ENCODE results near the gene IRF2.
"Not testable (repeated sequence)": the region's sequence is repeated elsewhere in the genome, so short reads cannot be mapped to it uniquely, and the experiment has no call there.

IRF2 gene

GRCh38 chr4:184385705-184386141 is 88.6 kb downstream of the IRF2 start:
- no peak for DNase-seq

DNA sequence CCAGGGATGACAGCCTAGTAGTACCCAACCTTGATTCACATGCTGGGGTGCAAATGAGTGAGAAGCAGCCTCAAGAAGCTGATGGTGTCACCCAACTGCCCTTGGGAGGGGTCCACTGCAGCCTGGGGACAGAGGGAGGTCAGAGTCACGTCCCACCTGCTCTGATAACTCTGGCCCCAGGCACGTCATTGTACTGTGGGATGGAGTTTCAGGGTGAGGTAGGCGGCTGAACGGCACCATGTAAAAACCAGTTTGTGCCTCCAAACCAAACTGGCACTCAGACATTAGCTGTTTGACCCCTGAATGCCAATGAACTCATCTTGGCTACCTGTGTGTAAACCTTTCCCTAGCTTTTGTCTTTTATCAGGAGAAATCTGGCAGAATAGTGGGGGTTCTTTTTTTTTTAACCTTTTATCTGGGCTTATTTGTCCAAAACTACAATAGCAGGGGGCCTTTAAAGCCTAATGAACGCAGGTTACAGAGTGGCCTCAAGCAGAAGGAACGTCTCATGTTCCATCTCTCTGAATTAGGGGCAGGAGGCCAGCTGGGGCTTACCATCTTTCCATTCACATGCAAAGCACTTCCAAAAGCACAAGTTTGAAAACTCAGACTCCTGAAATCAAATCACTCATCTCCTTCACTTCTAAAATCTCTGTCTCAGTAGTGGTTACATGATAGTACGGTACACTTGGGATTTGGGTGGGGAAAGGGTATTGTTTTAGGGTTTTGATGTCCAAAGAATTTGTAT is 89.4 kb downstream of the IRF2 start:
- DNase-seq, result no peak

DNA sequence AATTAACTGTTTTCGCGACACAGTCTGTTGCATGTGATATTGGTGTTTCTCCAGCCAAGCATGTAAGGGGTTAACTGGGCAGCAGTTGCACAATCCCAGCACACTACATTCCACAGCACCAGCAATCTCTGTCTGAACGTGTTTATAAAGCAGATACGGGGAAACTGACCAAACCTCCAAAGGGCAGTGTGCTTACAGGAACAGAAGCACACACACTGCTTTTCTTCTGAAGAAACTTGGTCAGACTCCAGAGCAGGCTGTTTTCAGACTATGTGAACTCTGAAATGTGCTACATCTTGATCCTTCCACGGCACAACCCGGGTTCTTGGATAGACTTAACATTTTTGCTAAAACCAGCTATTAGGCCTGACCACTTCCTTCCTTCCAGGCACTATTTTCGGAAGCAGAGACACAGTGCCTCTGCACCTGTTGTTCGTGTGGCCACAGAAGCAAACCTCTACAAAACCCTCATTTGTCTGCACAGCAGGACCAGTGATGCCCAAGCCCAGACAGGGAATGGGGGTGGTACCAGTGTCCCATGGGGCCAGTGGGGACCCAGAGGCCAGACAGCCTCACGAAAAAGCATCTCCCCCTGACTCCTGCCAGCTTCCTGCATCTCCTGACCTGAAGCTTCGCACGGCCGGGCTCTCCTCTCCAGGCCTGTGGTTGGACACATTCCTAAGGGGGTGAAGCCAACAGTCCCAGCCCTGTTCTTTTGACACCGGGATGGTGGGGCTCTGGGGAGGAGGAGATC is 90.1 kb downstream of the IRF2 start:
- DNase-seq, result no peak

GRCh38 chr4:184383497-184384055 is 90.8 kb downstream of the IRF2 start:
- DNase-seq, result no peak

DNA sequence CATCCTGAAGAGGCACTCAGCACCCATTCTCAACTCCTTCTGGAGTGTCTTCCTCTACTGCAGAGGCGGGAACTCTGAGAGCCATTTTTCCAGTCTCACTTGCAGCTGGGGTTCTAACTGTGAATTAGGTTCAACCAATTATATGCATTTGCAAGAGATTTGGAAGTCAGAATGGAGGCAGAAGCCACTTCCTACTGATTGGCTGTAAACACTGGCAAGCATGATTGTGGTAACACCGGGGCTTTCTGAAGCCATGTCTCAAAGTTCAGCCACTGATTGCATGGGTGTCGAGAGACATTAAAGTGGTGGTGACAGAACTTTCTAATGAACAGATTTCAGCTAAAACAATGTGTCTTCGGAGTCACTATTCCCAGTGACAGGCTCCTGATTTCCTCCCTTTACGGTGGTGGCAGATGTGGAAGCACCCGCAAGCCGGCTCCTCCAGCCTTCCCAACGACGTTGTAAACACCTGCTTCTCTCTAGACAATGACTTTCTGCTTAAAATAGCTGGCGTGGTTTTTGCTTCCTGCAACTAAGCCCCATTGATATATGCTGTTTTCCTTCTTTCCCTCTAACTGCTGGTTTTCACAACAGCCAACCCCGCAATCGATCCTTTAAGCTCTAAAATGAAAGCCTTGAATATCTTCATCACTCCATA is 92.0 kb downstream of the IRF2 start:
- DNase-seq, result no peak

GRCh38 chr4:184380707-184381106 is 93.6 kb downstream of the IRF2 start:
- no peak for DNase-seq

DNA sequence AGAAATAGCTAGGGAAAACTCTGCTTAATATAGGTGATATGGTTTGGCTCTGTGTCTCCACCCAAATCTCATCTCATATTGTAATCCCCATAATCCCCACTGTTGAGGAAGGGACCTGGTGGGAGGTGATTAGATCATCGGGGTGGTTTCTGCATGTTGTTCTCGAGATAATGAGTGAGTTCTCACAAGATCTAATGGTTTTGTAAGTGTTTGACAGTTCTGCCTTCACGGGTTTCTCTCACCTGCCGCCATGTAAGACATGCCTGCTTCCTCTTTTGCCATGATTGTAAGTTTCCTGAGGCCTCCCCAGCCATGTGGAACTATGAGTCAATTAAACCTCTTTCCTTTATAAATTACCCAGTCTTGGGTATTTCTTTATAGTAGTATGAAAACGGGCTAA is 94.1 kb downstream of the IRF2 start:
- DNase-seq, result not testable (repeated sequence)

GRCh38 chr4:184376923-184377322 is 97.4 kb downstream of the IRF2 start:
- DNase-seq, result no peak

GRCh38 chr4:184376126-184376838 is 98.1 kb downstream of the IRF2 start:
- no peak for DNase-seq

DNA sequence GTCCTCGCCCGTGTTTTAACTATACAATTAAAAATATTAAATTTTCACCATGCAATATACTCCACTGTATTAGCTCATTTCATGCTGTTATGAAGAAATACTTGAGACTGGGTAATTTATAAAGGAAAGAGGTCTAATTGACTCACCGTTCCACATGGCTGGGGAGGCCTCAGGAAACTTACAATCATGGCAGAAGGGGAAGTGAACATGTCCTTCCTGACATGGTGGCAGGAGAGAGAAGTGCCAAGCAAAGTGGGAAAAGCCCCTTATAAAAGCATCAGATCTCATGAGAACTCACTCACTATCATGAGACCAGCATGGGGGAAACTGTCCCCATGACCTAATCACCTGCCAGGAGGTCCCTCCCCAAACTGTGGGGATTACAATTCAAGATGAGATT is 98.7 kb downstream of the IRF2 start:
- not testable (repeated sequence) for DNase-seq

- DNase-seq, result no peak
These were observed 99.3 kb downstream of the IRF2 start for GRCh38 chr4:184375027-184375426.

GRCh38 chr4:184373886-184374405 is 100.4 kb downstream of the IRF2 start:
- no peak for DNase-seq

GRCh38 chr4:184371390-184371787 is 103.0 kb downstream of the IRF2 start:
- DNase-seq, result no peak

GRCh38 chr4:184370711-184371389 is 103.5 kb downstream of the IRF2 start:
- no peak for DNase-seq

- no peak for DNase-seq
These were observed 104.5 kb downstream of the IRF2 start for GRCh38 chr4:184369871-184370270.

DNA sequence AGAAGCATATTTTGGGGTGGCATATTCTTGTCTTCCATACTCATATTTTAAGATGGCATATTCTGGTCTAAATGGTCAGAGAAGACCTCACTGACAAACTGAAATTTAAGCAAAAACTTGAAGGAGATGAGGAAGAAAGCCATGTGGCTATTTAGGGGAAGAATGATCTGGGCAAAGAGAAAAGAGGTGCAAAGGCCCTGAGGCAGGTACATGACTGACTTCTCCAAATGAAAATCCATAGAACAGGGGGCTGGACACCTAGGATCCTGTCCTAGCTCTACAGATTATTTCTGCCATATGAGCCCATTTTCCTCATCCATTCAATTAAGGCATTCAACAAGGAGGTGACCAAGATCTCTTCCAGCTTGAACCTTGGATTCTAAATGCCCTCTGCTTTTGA is 105.6 kb downstream of the IRF2 start:
- DNase-seq, result no peak

GRCh38 chr4:184368290-184368689 is 106.1 kb downstream of the IRF2 start:
- no peak for DNase-seq

GRCh38 chr4:184364100-184364921 is 110.0 kb downstream of the IRF2 start:
- no peak for DNase-seq

GRCh38 chr4:184363258-184363657 is 111.1 kb downstream of the IRF2 start:
- DNase-seq, result no peak

DNA sequence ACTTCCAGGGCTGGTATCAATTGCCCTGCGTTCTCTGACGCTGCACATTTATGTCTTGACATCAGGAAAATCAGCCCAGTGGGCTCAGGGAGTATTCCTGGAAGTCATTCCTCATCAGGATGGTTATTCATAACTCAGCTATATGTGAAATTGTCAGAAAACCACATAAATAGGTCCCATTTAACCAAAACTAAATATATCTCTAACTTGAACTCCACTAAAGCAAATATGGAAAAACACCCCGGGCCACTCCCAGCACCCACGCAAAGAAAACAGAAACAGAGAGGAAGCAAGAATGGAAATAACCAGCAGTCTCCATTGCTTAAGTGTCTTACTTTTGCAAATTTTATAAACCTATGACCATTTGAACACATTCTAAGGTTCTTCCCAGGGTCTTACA is 112.0 kb downstream of the IRF2 start:
- no peak for DNase-seq

- DNase-seq, result no peak
These were observed 112.9 kb downstream of the IRF2 start for GRCh38 chr4:184361443-184361842.

Data from stimulated activated naive CD4-positive, alpha-beta T cell treated with Interleukin-2 at 50 U/mL for 16 hours (primary cell).